Mucosa of descending colon (tissue), 3 donors: ENCODE measurements around the gene BEGAIN. TPM values are rescaled to one million over a fixed set of nuclear protein-coding genes. Genes with fewer than 3 reads are reported as not detected.
"Not testable (repeated sequence)": the region's sequence is repeated elsewhere in the genome, so short reads cannot be mapped to it uniquely, and the experiment has no call there.

Source experiments
- ATAC-seq: fragments of 200-7000 bp; cut with Tn5 transposase; one replicate; pipeline ENCODE4 v1.9.1; 2020; ENCODE audit warnings: mild to moderate bottlenecking, moderate library complexity
- DNase-seq, 3 donors: peaks; one replicate each; pipeline ENCODE4 v3.0.0-alpha.2; 2020
- H3K36me3 ChIP-seq: fragments of 200-600 bp; one replicate; pipeline ENCODE4 v1.8.0; 2021; ENCODE audit warnings: low read depth, mild to moderate bottlenecking
- H3K4me1 ChIP-seq: fragments of 200-600 bp; one replicate; pipeline ENCODE4 v1.8.0; 2021; ENCODE audit warnings: low read depth, mild to moderate bottlenecking
- H3K4me3 ChIP-seq: fragments of 200-600 bp; one replicate; pipeline ENCODE4 v1.8.0; 2021; ENCODE audit warnings: mild to moderate bottlenecking
- H3K9me3 ChIP-seq: fragments of 200-600 bp; one replicate; pipeline ENCODE4 v1.8.0; 2021; ENCODE audit warnings: mild to moderate bottlenecking
- CTCF ChIP-seq: fragments of 200-600 bp; IDR thresholded peaks from one replicate; pipeline ENCODE4 v1.8.0; 2022; ENCODE audit warnings: antibody characterized with exemption, mild to moderate bottlenecking
- intact Hi-C, 2 donors: fragments of 100-400 bp; cut with DNase I in 1 of 2; cut with micrococcal nuclease in 1 of 2; formaldehyde crosslinking; loops; one replicate each; pipeline versions ENCODE4 v1.11.0 to v1.11.1; 2022; cut with DNase I, micrococcal nuclease
- total RNA-seq, 3 donors: library from RNA; stranded (reverse); fragmentation: NEBNext Ultra II Directional in 2 of 3; extraction: Animal tissue kit (Norgen Biotek cat#: 25700) in 2 of 3; gene quantifications; one replicate each; pipeline versions ENCODE4 v1.2.1 to v1.2.4, GENCODE V29; 2021 to 2023
- donor health status: DM: no; HTN: no; CAD: no; lungs with moderate emphysema.
- donor health status: DM: no; HTN: no; CAD: no.
- donor health status: DM: no; HTN: yes; CAD: no.

The BEGAIN gene
- total RNA-seq, 3 donors from 2014 or later: 0.75 to 2.5 (median 1.1) TPM

- DNase-seq (peak in 1 of 3 donors; percentile 40), ATAC-seq (peak; percentile 30)
- intact Hi-C loops: no loop called here
- H3K4me1 ChIP-seq: peaks cover 4% of the 10 kb centered on the region
- H3K36me3 ChIP-seq: no peaks in the 10 kb centered on the region
- H3K9me3 ChIP-seq: no peaks in the 10 kb centered on the region
- no peak for TF ChIP-seq CTCF
- H3K4me3 ChIP-seq: no peak overlapping the region
Observed at GRCh38 chr14:100523131-100523842, 63.9 kb downstream of the BEGAIN start.

GRCh38 chr14:100522616-100523099 is 64.6 kb downstream of the BEGAIN start:
- no peaks in the 10 kb centered on the region for H3K9me3 ChIP-seq
- intact Hi-C loops: no loop called here
- H3K4me3 ChIP-seq: no peak overlapping the region
- DNase-seq (peak in 2 of 3 donors; percentile 26 to 40), ATAC-seq (peak; percentile 5)
- no peaks in the 10 kb centered on the region for H3K36me3 ChIP-seq
- H3K4me1 ChIP-seq: peaks cover 4% of the 10 kb centered on the region
- TF ChIP-seq CTCF: no peak

- DNase-seq, ATAC-seq, intact Hi-C loops, H3K9me3 ChIP-seq, H3K4me3 ChIP-seq, H3K4me1 ChIP-seq, H3K36me3 ChIP-seq: not testable (repeated sequence)
Observed at GRCh38 chr14:100506053-100506452, 81.2 kb downstream of the BEGAIN start.

GRCh38 chr14:100504372-100505078 is 82.7 kb downstream of the BEGAIN start:
- no peak for DNase-seq
- no peak for ATAC-seq
- TF ChIP-seq CTCF: no peak
- intact Hi-C loops: no loop called here
- no peaks in the 10 kb centered on the region for H3K4me1 ChIP-seq
- H3K4me3 ChIP-seq: no peak overlapping the region
- H3K36me3 ChIP-seq: no peaks in the 10 kb centered on the region
- peaks cover 10% of the 10 kb centered on the region for H3K9me3 ChIP-seq

GRCh38 chr14:100503251-100503650 is 84.0 kb downstream of the BEGAIN start:
- DNase-seq: no peak
- no peak for TF ChIP-seq CTCF
- intact Hi-C loops: no loop called here
- no peaks in the 10 kb centered on the region for H3K36me3 ChIP-seq
- no peak overlapping the region for H3K4me3 ChIP-seq
- no peak for ATAC-seq
- no peaks in the 10 kb centered on the region for H3K4me1 ChIP-seq
- peaks cover 10% of the 10 kb centered on the region for H3K9me3 ChIP-seq

GRCh38 chr14:100502622-100503220 is 84.5 kb downstream of the BEGAIN start:
- H3K9me3 ChIP-seq: peaks cover 10% of the 10 kb centered on the region
- H3K4me1 ChIP-seq: no peaks in the 10 kb centered on the region
- no peak for TF ChIP-seq CTCF
- intact Hi-C loops: no loop called here
- ATAC-seq (no peak), DNase-seq (no peak)
- H3K36me3 ChIP-seq: no peaks in the 10 kb centered on the region
- no peak overlapping the region for H3K4me3 ChIP-seq
